ENCODE results near the gene CCDC47.

DNA sequence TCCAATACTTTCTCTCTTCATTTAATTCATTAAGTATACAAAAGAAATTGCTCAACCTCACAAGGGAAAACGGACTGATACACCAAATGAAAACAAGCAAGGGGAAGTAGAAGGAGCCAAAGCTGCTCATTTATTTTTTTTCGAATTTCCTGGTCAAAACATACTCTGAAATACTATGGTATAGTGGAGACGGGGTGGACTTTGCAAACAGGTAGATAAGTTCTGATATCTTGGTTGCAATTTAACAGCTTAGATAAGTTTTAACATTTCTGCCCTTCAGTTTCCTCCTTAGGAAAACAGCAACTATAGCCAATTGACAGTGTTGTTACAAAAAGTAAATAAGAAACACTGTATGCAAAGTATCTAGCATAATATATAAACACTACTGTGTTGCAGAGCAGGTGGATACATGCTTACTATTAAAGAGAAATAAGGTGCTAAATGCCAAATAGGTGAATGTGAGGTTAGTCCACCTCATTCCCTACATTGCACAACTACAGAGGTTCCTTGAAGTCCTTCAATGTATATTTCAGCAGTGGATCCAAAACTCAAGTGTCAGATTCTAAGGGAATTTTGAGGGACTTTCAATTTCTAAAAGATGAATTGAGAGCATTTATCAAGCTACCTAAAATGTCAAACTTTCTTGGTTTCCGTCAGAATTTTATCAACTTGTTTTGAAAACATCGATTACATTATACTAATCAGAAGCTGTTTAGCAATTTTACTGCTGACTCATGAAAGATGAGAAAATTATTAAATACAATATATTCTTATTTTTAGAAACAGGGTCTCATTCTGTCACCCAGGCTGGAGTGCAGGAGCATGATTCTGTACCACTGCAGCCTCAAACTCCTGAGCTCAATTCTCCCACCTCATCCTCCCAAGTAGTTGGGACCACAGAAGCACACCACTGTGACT is 11.0 kb downstream of the CCDC47 start:
- TF ChIP-seq, protein P1, sequence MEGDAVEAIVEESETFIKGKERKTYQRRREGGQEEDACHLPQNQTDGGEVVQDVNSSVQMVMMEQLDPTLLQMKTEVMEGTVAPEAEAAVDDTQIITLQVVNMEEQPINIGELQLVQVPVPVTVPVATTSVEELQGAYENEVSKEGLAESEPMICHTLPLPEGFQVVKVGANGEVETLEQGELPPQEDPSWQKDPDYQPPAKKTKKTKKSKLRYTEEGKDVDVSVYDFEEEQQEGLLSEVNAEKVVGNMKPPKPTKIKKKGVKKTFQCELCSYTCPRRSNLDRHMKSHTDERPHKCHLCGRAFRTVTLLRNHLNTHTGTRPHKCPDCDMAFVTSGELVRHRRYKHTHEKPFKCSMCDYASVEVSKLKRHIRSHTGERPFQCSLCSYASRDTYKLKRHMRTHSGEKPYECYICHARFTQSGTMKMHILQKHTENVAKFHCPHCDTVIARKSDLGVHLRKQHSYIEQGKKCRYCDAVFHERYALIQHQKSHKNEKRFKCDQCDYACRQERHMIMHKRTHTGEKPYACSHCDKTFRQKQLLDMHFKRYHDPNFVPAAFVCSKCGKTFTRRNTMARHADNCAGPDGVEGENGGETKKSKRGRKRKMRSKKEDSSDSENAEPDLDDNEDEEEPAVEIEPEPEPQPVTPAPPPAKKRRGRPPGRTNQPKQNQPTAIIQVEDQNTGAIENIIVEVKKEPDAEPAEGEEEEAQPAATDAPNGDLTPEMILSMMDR (IDR thresholded peaks at IDR 0.05) = no peak
- TF ChIP-seq POLR2A (IDR thresholded peaks at IDR 0.05) = no peak
